Measurements from ENCODE around the gene SNX24. TPM values are rescaled to one million over a fixed set of nuclear protein-coding genes. Genes with fewer than 3 reads are reported as not detected.
"Not testable (repeated sequence)": the region's sequence is repeated elsewhere in the genome, so short reads cannot be mapped to it uniquely, and the experiment has no call there.

The SNX24 gene
- total RNA-seq, 1 experiment from 2014 or later, result 23.5 TPM

DNA sequence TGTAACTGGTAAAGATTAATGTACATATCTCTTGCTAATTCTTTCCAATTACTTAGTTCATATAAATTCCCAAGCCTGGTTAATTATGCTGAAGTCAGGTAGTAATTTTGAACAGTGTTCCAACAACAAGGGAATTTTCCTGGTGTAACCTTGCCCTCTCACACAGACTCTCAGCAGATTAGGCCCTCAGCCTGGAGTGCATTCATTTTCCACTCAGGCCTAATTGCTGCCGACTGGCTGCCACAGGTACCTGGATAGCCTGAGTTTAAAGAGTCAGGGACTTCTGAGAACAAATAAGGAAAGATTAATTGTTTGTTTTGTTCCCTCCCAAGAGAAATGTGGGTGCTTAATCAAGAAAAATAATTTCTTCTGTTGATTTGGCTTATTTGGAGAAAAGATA lies 119.7 kb downstream of the SNX24 start:
- no peak overlapping the region for H3K4me3 Mint-ChIP-seq (ENCODE audit: low read depth, unreplicated experiment)
- no peak overlapping the region for H3K27ac Mint-ChIP-seq (ENCODE audit: unreplicated experiment)
- DNase-seq, result no peak
- no peaks in the 10 kb centered on the region for H3K4me1 Mint-ChIP-seq (ENCODE audit: low read depth, unreplicated experiment)
- TF ChIP-seq, protein P1, sequence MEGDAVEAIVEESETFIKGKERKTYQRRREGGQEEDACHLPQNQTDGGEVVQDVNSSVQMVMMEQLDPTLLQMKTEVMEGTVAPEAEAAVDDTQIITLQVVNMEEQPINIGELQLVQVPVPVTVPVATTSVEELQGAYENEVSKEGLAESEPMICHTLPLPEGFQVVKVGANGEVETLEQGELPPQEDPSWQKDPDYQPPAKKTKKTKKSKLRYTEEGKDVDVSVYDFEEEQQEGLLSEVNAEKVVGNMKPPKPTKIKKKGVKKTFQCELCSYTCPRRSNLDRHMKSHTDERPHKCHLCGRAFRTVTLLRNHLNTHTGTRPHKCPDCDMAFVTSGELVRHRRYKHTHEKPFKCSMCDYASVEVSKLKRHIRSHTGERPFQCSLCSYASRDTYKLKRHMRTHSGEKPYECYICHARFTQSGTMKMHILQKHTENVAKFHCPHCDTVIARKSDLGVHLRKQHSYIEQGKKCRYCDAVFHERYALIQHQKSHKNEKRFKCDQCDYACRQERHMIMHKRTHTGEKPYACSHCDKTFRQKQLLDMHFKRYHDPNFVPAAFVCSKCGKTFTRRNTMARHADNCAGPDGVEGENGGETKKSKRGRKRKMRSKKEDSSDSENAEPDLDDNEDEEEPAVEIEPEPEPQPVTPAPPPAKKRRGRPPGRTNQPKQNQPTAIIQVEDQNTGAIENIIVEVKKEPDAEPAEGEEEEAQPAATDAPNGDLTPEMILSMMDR (IDR thresholded peaks at IDR 0.05; ENCODE audit: unreplicated experiment), result no peak
- H3K27me3 Mint-ChIP-seq (ENCODE audit: unreplicated experiment), result no peaks in the 10 kb centered on the region
- intact Hi-C loops (cut with micrococcal nuclease; ENCODE audit: unreplicated experiment), result no loop called here
- BruUV-seq (replicated peaks), result no TSS peak
- no peaks in the 10 kb centered on the region for H3K36me3 Mint-ChIP-seq (ENCODE audit: insufficient read depth, unreplicated experiment)
- CTCF ChIA-PET, result no interaction called here
- H3K9me3 Mint-ChIP-seq (ENCODE audit: low read depth, unreplicated experiment), result no peaks in the 10 kb centered on the region

DNA sequence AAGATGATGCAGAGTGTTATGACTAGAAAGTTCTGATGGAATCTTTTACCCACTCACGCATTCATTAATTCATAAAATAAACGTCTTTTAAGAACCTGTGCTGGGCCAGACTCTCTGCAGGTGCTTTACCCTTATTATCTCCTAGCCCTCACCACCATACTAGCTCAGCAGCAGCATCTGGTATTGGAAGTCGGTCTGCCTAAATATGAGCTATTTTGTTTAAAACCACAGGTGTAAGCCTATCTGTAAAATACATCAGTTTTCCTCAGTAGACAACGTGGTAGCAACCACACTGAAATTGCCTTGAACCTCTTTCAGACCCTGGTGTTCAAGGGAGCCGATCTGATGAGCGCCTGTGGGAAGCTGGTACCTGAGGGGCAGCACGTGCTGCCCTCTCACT lies 121.7 kb downstream of the SNX24 start:
- no peaks in the 10 kb centered on the region for H3K27me3 Mint-ChIP-seq (ENCODE audit: unreplicated experiment)
- no peaks in the 10 kb centered on the region for H3K4me1 Mint-ChIP-seq (ENCODE audit: low read depth, unreplicated experiment)
- no peak overlapping the region for H3K4me3 Mint-ChIP-seq (ENCODE audit: low read depth, unreplicated experiment)
- TF ChIP-seq, protein P1 (IDR thresholded peaks at IDR 0.05; ENCODE audit: unreplicated experiment), result no peak
- intact Hi-C loops (cut with micrococcal nuclease; ENCODE audit: unreplicated experiment), result no loop called here
- no peak for DNase-seq
- no TSS peak for BruUV-seq (replicated peaks)
- no peak overlapping the region for H3K27ac Mint-ChIP-seq (ENCODE audit: unreplicated experiment)
- no peaks in the 10 kb centered on the region for H3K36me3 Mint-ChIP-seq (ENCODE audit: insufficient read depth, unreplicated experiment)
- CTCF ChIA-PET, result interaction anchor here (0.9 kb wide), 1 partner anchor 13 kb away, joined by 3 read pairs; no protein-coding TSS in a partner anchor
- no peaks in the 10 kb centered on the region for H3K9me3 Mint-ChIP-seq (ENCODE audit: low read depth, unreplicated experiment)

DNA sequence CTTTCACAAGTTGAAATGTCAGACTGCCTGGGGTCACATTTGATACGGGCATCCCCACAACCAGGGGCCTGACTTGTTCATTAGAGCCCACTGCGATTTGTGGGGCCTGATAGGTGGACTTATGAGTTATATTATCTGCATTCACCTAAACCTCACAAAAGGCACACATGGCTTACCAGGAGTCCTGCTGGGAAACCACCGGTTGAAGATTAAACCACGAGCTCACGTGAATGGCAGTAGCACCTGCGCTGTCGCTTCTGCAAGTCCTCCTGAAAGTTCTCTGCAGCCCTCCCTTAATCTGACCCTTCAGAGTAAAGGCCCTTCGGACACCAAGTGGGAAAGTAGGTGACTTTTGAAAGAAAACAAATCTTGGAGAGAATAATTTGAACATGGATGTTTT lies 122.2 kb downstream of the SNX24 start:
- DNase-seq, result no peak
- intact Hi-C loops (cut with micrococcal nuclease; ENCODE audit: unreplicated experiment), result no loop called here
- H3K27ac Mint-ChIP-seq (ENCODE audit: unreplicated experiment), result no peak overlapping the region
- no peaks in the 10 kb centered on the region for H3K9me3 Mint-ChIP-seq (ENCODE audit: low read depth, unreplicated experiment)
- BruUV-seq (replicated peaks), result no TSS peak
- no peaks in the 10 kb centered on the region for H3K36me3 Mint-ChIP-seq (ENCODE audit: insufficient read depth, unreplicated experiment)
- CTCF ChIA-PET, result no interaction called here
- no peaks in the 10 kb centered on the region for H3K4me1 Mint-ChIP-seq (ENCODE audit: low read depth, unreplicated experiment)
- no peaks in the 10 kb centered on the region for H3K27me3 Mint-ChIP-seq (ENCODE audit: unreplicated experiment)
- no peak overlapping the region for H3K4me3 Mint-ChIP-seq (ENCODE audit: low read depth, unreplicated experiment)
- TF ChIP-seq, protein P1 (IDR thresholded peaks at IDR 0.05; ENCODE audit: unreplicated experiment), result no peak

DNA sequence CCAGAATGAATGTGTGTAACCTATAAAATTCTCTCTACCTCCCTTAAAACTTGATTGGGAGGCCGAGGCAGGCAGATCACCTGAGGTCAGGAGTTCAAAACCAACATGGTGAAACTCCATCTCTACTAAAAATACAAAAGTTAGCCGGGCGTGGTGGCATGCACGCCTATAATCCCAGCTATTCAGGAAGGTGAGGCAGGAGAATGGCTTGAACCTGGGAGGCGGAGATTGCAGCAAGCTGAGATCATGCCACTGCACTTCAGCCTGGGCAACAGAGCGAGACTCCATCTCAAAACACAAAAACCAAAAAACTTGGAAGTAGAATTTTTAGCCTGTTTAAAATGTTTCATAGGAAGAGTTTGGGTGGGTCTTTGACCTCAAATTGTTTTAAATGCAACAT lies 122.6 kb downstream of the SNX24 start:
- BruUV-seq (replicated peaks); intact Hi-C loops (cut with micrococcal nuclease; ENCODE audit: unreplicated experiment); CTCF ChIA-PET; DNase-seq; H3K36me3 Mint-ChIP-seq (ENCODE audit: insufficient read depth, unreplicated experiment); H3K9me3 Mint-ChIP-seq (ENCODE audit: low read depth, unreplicated experiment); H3K4me3 Mint-ChIP-seq (ENCODE audit: low read depth, unreplicated experiment); H3K27me3 Mint-ChIP-seq (ENCODE audit: unreplicated experiment); H3K27ac Mint-ChIP-seq (ENCODE audit: unreplicated experiment); H3K4me1 Mint-ChIP-seq (ENCODE audit: low read depth, unreplicated experiment): not testable (repeated sequence)

DNA sequence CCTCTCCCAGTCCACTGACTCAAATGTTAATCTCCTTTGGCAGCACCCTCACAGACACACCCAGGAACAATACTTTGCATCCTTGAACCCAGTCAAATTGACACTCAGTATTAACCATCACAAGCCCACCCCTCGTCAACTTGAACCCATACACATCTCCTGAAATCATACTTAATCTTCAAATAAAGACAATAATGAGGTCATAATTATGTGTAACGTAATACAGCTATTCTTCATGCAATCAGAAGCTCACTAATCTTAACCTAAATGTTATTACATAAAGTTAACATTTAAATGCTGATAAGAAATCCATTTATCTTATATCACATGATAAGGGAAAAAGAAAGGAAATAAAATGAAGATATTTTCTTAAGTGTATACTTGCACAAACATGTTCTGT lies 125.9 kb downstream of the SNX24 start:
- no peak for DNase-seq
- Mint-ChIP-seq H3K27ac (ENCODE audit: unreplicated experiment) (no peak overlapping the region), H3K36me3 (ENCODE audit: insufficient read depth, unreplicated experiment) (no peaks in the 10 kb centered on the region), H3K4me3 (ENCODE audit: low read depth, unreplicated experiment) (no peak overlapping the region), H3K27me3 (ENCODE audit: unreplicated experiment) (no peaks in the 10 kb centered on the region), H3K4me1 (ENCODE audit: low read depth, unreplicated experiment) (no peaks in the 10 kb centered on the region), H3K9me3 (ENCODE audit: low read depth, unreplicated experiment) (no peaks in the 10 kb centered on the region)
- intact Hi-C loops (cut with micrococcal nuclease; ENCODE audit: unreplicated experiment), result no loop called here
- TF ChIP-seq, protein P1 (IDR thresholded peaks at IDR 0.05; ENCODE audit: unreplicated experiment), result no peak
- CTCF ChIA-PET, result no interaction called here
- no TSS peak for BruUV-seq (replicated peaks)
